VCaP (cell line): ENCODE measurements around the gene TRIO.

Experiments used
- H3K27ac ChIP-seq: fragments of 450-650 bp; 2 replicates; pipeline ENCODE4 v1.5.1; 2017
- CTCF ChIP-seq: fragments of 450-650 bp; conservative IDR thresholded peaks from 2 replicates; pipeline ENCODE4 v1.5.1; 2017; ENCODE audit warnings: mild to moderate bottlenecking, moderate library complexity

Gene TRIO

GRCh38 chr5:14358536-14358935 lies 215.4 kb downstream of the TRIO start:
- no peak for TF ChIP-seq CTCF

DNA sequence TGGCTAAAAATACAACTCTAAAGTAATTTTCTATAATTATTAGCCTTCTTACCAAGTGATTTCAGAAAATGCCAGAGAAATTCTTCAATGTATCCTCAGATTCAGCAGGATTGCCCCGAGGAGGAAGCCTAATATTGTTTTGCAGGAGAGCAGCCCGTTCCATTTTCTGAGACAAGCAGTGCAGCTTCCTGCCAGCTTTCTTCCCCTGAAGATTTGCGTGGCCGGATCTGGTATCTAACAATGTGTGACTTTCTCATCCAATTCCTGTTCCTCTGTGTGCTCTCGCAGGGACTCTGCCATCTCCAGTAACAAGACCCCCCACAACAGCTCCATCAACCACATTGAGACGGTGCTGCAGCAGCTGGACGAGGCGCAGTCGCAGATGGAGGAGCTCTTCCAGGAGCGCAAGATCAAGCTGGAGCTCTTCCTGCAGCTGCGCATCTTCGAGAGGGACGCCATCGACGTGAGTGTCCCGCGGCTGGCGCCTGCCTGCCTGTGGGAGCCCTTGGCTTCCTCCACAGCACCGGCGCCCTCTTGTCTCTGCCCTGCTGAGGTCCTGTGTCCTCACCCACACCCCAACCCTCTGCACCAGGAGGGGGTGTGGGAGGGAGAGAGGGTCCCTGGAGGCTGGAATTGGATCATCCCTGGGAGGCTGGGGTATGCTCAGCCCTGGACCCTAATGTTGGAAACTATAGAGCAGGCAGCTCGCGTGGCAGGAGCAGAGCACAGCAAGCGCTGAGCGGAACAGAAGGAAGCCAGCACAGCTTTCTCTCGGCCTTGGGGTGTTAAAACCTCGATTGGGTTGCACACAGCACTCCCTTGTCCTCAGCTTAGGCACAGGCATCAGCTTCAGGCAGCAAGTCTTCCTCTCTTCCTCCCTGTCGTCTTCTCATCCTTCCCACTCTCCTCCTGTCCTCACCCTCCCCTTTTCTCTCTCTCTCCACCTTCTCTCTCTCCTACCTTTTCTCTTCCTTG lies 216.2 kb downstream of the TRIO start:
- H3K27ac ChIP-seq = no peak overlapping the region
- TF ChIP-seq CTCF = no peak

More at GRCh38 chr5:14358536-14358935, 215.4 kb downstream of the TRIO start:
- no peak overlapping the region for H3K27ac ChIP-seq

DNA sequence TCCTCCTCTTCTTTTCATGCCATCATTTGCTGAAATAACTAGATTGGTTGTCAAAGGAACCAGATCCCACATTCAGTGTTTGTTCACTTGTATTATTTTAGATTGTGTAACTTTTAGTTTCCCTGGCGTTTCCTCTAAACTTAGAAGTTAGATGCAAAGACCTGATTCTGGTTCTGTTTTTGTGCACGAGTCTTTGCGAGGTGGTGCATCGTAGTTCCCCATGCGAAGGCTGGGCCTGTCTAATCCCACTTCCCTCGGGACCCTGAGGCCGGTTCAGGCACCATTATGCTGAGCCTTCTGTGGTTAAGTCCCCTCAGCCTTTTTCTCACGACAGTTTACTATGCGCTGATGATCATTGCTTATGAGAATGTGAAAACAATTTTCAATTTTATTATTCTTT lies 219.3 kb downstream of the TRIO start:
- no peak overlapping the region for H3K27ac ChIP-seq
- no peak for TF ChIP-seq CTCF

- no peak for TF ChIP-seq CTCF
- H3K27ac ChIP-seq = no peak overlapping the region
Measured at GRCh38 chr5:14364096-14364495, 221.0 kb downstream of the TRIO start.

GRCh38 chr5:14364576-14365472 lies 221.7 kb downstream of the TRIO start:
- TF ChIP-seq CTCF = peak; percentile 96
- no peak overlapping the region for H3K27ac ChIP-seq

DNA sequence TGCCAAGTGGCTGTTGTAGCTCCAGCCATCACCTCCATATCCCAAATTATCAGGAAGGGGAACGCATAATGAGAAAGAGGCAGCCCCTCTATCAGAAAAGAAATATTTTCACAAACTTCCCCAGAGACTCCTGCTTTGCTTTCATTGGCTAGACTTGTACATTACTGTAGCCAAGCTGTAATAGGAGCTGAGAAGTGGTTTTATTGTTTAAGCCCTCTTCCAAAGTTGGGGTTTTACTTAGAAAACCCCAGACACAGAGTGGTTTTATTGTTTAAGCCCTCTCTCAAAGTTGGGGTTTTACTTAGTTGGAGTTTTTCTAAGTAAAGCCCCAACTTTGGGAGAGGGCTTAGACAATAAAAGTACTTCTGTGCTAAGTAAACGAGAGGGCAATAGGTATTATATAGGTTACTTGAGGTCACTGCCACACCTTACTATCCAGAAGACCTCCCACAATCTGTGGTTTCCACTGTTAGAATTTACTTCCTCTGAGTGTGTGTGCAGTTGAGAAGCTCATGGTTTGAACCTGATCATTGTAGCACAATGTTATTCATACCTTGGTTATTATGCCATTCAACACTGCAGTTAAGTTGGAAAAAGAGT lies 222.8 kb downstream of the TRIO start:
- no peak for TF ChIP-seq CTCF
- H3K27ac ChIP-seq = no peak overlapping the region

DNA sequence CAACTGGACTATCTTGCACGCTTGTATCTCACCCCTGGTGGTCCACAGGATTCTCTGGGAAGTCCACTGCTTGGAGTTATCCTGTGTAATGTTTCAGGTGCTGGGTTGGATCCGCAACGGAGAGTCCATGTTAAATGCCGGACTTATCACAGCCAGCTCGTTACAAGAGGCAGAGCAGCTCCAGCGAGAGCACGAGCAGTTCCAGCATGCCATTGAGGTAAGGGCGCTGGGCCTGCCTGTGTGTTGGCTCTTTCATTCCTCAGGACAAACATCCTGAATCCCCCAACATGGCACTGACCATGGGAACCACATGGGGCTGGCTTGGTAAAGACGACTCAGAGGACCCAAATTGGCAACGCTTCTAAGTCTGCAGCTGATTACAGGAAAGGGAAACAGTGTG lies 223.6 kb downstream of the TRIO start:
- H3K27ac ChIP-seq = no peak overlapping the region
- no peak for TF ChIP-seq CTCF
